HG03571 (cell line): ENCODE data around the gene ASGR2.
"Not testable (repeated sequence)": the region's sequence is repeated elsewhere in the genome, so short reads cannot be mapped to it uniquely, and the experiment has no call there.

Experiments used
- ATAC-seq: cut with Tn5 transposase; IDR thresholded peaks from one replicate; pipeline ENCODE4 v1.9.1; 2021; ENCODE audit not compliant: unreplicated experiment

The ASGR2 gene

DNA sequence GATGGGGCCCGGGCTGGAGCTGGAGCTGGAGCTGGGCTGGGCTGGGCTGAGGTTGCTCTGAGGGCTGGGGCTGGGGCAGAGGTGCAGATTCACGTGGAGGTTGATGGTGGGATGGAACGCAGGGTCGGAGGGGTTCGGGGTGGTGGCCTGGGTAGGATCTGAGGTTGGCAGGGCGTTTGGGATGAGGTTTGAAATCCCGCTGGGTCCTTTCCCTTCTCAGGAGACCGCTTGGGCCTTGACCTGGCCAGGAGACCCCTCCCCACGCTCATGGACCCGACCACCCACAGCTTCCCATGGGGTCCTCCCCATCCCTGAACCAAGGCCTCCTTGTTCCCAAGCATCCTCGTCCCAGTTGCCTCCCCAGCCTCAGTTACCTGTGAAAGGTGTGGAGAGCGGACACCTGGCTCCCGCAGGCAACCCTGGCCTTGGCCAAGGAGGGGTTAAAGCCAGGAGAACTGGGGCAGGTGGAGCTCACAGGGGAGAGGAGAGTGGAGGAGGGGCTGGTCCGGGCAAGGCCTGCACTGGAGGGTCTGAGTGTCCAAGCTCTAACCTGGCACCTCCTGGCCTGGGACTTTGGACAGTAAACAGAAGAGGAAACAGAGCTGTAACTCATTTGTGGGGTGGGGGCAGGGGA, at the start of gene ASGR2:
Gene ASGR2, minus strand, starts transcription at position 582 of the 634 bp plus-strand sequence. CDS start 582 bp downstream, outside the sequence.
- no peak for ATAC-seq

DNA sequence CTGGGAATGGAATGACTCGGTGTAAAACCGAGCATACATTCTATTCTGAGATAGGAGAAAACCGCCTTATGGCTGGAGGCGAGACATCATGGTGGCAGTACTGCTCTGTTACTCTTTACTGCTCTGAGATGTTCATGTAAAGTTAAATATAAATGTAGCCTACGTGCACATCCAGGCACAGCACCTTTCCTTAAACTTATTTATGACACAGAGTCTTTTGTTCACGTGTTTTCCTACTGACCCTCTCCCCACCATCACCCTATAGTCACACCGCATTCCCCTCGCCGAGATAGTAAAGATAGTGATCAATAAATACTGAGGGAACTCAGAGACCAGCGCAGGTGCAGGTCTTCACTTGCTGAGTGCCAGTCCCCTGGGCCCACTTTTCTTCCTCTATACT, 44.9 kb upstream of the ASGR2 start:
- not testable (repeated sequence) for ATAC-seq

DNA sequence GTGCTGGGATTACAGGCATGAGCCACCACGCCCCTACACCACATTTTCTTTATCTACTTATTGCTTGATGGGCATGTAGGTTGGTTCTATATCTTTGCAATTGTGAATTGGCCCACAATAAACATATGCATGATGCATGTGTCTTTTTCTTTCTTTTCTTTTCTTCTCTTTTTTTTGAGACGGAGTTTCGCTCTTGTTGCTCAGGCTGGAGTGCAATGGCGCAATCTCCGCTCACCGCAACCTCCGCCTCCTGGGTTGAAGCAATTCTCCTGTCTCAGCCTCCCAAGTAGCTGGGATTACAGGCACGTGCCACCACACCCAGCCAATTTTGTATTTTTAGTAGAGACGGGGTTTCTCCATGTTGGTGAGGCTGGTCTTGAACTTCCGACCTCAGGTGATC, 43.8 kb upstream of the ASGR2 start:
- not testable (repeated sequence) for ATAC-seq

DNA sequence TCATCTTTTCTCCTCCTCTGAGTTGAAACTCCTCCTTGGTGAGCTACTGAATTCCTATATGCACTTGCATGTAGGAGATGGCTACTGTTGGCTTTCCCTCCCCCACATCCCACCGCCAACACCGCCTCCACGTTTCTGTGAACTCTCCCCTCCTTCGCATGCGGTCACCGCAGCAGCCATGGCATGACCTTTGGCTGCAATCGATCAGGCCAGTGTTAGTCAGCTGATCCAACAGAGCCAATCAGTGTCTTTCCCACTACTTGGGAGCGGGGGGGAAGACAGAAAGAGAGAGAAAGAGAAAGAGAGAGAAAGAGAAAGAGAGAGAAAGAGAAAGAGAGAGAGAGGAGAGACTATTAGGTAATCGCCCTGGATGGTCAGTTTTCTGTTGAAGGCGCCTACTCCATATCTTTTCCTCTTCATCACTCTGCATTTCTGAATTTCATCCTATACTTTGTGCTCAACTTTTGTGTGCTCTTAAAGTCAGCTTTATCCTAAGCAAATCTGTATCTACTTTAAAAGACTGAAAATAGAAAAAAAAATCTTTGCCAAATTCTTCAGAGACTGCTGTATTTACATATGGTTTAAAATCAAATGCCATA, 41.8 kb upstream of the ASGR2 start:
- ATAC-seq = no peak

GRCh38 chr17:7147772-7148171, 33.1 kb upstream of the ASGR2 start:
- no peak for ATAC-seq

- ATAC-seq = no peak
These were observed 31.5 kb upstream of the ASGR2 start for GRCh38 chr17:7146115-7146514.

- no peak for ATAC-seq
These were observed 29.6 kb upstream of the ASGR2 start for GRCh38 chr17:7144213-7144612.

- ATAC-seq = no peak
These were observed 27.2 kb upstream of the ASGR2 start for GRCh38 chr17:7141824-7142223.

GRCh38 chr17:7139400-7139799, 24.8 kb upstream of the ASGR2 start:
- ATAC-seq = no peak

DNA sequence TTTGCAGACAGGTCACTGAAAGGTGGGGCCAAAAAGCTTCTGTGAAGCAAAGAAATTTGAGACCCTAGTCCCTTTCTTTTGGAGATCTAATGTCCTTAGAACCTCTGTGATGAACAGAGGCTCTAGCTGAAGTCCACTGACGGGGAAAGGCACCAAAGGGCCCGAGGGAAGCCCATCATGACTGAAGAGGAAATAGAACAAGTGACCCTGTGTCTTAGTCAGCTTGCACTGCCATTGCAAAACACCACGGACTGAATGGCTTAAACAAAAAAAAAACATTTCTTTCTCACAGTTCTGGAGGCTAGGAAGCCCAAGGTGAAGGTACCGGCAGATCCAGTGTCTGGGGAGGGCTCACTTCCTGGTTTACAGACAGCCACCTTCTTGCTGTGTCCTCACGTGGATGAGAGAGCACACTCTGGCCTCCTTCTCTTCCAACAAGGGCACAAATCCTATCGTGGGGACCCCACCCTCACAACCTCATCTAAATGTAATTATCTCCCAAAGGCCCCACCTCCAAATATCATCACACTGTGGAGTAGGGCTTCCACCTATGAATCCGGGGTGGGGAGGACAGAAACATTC, 24.3 kb upstream of the ASGR2 start:
- ATAC-seq = no peak

DNA sequence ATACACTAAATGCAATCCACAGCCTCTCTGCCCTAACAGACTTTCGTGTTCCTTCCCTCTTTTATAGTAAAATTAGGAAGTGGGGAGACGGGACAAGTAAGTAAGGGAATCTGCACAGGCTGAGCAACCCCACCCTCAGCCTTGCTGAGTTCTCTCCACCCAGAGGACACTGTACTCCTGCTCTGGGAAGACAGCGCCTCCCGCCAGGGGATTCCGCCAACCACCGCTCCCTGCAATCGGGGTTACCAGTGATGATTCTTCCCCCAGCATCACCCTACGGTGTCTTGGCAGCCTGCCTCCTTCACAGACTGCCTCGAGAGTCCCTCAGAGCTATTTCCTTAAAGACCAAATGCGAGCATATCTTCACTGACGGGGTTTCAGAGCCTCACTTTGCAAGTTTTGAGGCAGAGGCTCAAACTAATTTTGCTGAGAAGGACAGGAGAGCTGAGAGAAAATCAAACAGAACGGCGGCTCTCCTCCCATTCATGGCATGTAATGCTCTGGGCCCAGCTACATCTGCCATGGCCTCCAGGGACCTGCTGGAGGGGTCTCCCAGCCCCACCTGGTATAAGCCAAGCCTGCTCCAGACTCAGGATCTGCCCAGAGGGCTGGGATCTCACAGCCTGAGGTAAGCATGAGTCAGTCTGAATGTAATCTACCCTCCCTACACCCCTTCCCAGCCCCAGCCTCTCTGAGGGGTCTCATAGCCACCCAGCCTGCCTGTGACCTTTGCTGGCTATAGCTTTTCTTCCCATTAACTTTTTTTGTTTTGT, 22.7 kb upstream of the ASGR2 start:
- no peak for ATAC-seq

DNA sequence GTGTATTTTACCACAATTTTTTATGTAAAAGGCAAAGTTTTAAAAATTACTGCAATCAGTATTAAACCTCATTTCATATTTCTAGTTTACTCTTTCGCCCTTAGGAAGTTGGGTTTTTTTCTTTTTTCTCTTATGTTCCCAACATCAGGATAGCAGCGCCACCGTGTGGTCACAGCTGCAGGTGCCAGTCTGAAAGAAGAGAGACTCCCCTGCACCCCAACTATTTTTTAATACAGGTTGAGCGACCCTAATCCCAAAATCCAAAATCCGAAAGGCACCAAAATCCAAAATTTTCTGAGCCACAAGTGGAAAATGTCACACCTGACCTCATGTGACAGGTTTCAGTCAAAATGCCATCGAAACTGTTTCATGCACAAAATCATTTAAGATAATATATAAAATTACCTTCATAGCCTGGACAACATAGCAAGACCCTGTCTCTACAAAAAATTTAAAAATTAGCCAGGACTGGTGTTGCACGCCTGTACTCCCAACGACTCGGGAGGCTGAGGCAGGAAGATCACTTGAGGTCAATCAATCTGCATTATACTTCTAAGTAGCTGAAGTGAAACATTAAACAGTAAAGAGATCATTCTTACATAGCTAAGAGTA, 21.8 kb upstream of the ASGR2 start:
- ATAC-seq = no peak

DNA sequence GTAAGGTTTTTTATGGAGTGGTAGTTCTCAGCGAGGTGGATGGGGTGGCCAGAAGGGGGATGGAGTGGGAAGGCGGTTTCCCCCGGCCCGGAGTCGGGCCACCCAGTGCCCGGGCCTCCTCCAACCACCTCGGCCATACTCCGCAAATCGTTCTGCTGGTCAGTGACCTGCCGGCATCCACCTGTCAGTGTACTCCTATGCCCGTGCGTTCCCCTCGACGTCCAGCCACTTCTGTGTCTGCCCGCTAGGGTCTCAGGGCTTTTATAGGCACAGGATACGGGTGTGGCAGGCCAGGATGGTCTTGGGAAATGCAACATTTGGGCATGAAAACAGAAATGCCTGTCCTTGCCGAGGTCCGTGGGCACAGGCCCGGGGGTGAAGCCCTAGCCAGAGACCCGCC, 19.3 kb upstream of the ASGR2 start:
- ATAC-seq = no peak

DNA sequence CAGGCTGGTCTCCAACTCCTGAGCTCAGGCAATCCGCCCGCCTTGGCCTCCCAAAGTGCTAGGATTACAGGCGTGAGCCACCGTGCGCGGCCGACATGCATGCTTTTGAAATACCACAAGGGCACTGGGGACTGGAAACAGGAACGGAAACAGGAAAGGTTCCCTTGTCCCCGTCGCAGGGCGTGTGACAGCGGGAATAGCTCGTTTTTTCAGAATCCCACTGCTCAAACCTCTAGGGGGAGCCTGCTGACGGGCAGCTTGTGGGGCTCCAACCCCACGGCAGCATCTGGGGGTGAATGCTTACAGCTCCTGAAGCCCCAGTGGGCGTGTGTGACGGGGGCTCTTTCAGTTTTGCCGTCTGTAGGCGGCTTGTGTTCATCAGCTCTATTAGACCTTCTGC, 18.8 kb upstream of the ASGR2 start:
- no peak for ATAC-seq

DNA sequence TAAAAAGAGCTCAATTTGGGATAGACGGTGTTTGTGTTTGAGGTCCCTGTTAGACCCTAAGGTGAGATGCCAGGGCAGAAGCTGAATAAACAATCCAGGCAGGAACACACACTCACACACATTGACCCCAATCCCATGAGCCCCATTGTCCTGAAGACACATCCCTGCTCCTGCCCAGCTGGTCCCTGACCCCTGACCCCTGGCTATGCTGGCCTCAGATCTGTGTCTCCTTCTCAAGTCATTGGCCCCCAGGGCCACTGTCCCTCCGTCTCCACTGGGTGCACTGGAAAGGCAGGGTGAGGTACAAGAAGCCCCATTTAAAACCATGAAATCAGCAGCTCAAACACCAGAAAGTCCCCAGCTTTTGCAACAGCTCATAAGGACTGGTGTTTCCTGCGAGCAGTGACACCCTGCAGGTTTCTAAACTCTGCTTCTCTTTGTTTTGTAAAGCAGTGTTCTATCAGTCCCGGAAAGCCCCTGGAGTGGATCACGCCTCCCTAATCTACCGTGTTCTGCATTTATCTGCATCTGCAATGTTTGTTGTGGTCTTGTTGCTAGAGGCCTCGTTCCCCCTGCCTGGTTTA, 18.0 kb upstream of the ASGR2 start:
- ATAC-seq = peak; percentile 69

DNA sequence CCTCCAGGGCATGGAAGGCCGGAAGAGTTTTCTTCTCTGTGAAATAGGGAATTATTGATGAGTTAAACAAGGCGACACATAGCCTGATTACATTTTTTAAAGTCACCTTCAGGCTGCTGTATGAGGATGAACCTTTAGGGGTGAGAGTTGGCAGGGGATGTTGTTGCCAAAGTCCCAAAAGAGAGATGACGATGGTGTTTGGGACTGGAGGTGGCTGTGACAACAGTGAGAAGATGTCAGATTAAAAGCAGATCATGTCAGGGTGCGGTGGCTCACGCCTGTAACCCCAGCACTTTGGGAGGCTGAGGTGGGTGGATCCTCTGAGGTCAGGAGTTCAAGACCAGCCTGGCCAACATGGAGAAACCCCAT, 16.8 kb upstream of the ASGR2 start:
- no peak for ATAC-seq

DNA sequence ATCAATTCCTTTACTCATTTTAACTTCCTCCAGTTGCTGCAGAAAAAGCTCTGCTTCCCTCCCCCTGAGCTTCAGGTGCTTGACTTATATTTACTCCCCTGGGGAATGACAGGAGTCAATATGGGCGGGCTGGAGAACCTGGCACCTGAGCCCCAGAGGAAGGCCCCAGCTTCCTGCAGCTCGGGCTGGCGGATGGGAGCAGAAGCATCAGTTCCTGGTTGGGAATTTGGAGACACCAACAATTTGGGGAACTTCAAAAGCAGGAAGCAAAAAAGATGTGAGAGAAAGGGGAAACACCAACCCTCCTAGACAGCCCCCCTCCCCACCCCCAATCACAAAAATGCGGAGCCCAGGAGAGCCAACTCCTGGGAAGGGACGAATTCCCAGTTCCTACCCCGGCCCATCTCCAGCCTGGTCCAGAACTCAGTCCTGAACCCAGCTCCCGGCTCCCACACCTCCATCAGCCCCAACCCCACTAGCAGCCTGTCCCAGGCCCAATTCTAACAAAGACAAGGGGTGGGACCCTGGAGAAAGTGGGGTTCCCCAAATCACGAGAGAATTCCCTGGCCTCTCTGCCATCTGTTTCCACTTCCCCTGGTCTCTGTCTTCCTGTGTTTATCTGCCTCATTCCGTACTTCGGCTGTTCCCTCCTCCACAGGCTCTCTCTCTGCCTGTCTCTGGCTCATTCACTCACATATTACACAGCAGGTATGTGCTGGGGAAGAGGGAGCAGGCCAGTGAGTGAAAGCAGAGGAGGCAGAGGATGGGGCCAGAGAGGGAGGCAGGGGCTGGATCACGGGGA, 16.2 kb upstream of the ASGR2 start:
- no peak for ATAC-seq

- no peak for ATAC-seq
These were observed 14.7 kb upstream of the ASGR2 start for GRCh38 chr17:7129311-7129710.

DNA sequence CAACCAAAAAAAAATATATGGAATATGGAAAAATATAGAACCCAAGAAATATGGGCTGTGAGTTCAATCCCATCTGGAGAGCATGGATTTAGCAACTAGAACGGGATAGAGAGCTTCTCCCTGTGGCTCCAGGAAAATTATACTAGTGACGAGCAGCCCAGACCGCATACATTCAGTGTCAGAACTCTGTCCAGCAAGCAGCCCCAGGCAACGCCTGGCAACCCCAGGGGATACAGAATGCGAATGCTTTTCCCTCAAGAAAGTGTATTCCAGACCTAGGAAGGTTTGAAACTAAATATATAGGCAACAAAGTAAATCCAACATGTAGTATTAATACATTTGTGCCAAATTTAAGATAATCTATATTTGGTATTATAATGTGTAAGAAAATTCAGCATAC, 13.5 kb upstream of the ASGR2 start:
- ATAC-seq = no peak

DNA sequence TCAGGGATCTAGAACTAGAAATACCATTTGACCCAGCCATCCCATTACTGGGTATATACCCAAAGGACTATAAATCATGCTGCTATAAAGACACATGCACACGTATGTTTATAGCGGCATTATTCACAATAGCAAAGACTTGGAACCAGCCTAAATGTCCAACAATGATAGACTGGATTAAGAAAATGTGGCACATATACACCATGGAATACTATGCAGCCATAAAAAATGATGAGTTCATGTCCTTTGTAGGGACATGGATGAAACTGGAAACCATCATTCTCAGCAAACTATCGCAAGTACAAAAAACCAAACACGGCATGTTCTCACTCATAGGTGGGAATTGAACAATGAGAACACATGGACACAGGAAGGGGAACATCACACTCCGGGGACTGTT, 12.9 kb upstream of the ASGR2 start:
- ATAC-seq = not testable (repeated sequence)
